HG03460 (cell line): Measurements from ENCODE around the gene PCDH12.

Source experiments
- ATAC-seq: cut with Tn5 transposase; IDR thresholded peaks from one replicate; pipeline ENCODE4 v1.9.1; 2021; ENCODE audit not compliant: unreplicated experiment

The PCDH12 gene

GRCh38 chr5:141966963-141967333 lies 8.9 kb upstream of the PCDH12 start:
- ATAC-seq = no peak

- no peak for ATAC-seq
Measured at GRCh38 chr5:141966275-141966962, 8.4 kb upstream of the PCDH12 start.

- ATAC-seq = no peak
Measured at GRCh38 chr5:141965071-141965470, 7.1 kb upstream of the PCDH12 start.

GRCh38 chr5:141963701-141964100 lies 5.7 kb upstream of the PCDH12 start:
- no peak for ATAC-seq

- no peak for ATAC-seq
Measured at GRCh38 chr5:141961466-141961865, 3.5 kb upstream of the PCDH12 start.

GRCh38 chr5:141960449-141961323 lies 2.7 kb upstream of the PCDH12 start:
- peak; percentile 91 for ATAC-seq

- no peak for ATAC-seq
Measured at GRCh38 chr5:141960018-141960417, 2.0 kb upstream of the PCDH12 start.

GRCh38 chr5:141958546-141959172 lies 657 bp upstream of the PCDH12 start:
- ATAC-seq = no peak

- ATAC-seq = no peak
Measured at GRCh38 chr5:141957367-141957996, 520 bp downstream of the PCDH12 start.

- no peak for ATAC-seq
Measured at GRCh38 chr5:141954194-141954593, 3.8 kb downstream of the PCDH12 start.

- ATAC-seq = no peak
Measured at GRCh38 chr5:141952020-141952419, 6.0 kb downstream of the PCDH12 start.

GRCh38 chr5:141951332-141951781 lies 6.6 kb downstream of the PCDH12 start:
- ATAC-seq = peak; percentile 72

GRCh38 chr5:141950207-141951005 lies 7.6 kb downstream of the PCDH12 start:
- ATAC-seq = no peak

- ATAC-seq = no peak
Measured at GRCh38 chr5:141949511-141949910, 8.5 kb downstream of the PCDH12 start.

GRCh38 chr5:141948812-141949211 lies 9.2 kb downstream of the PCDH12 start:
- ATAC-seq = no peak

- no peak for ATAC-seq
Measured at GRCh38 chr5:141947316-141947715, 10.7 kb downstream of the PCDH12 start.

- ATAC-seq = no peak
Measured at GRCh38 chr5:141945511-141946051, 12.4 kb downstream of the PCDH12 start.

- no peak for ATAC-seq
Measured at GRCh38 chr5:141944076-141944475, 13.9 kb downstream of the PCDH12 start.

GRCh38 chr5:141942185-141942857 lies 15.7 kb downstream of the PCDH12 start:
- ATAC-seq = no peak

GRCh38 chr5:141941779-141942178 lies 16.2 kb downstream of the PCDH12 start:
- ATAC-seq = no peak
